Keratinocyte (primary cell): Measurements from ENCODE around the gene AKAP6. TPM values are rescaled to one million over a fixed set of nuclear protein-coding genes. Genes with fewer than 3 reads are reported as not detected.

Experiments
- DNase-seq: peaks from one replicate; pipeline ENCODE4 v3.0.0-alpha.2; 2011; ENCODE audit warnings: low read depth, missing footprints, low spot score
- FAIRE-seq: peaks from 2 replicates; lab custom pipeline; 2011; peaks lifted over from hg19 to GRCh38; lab: Jason Lieb, UNC
- H2AFZ ChIP-seq: 2 replicates; pipeline ENCODE4 v1.6.0; 2012; ENCODE audit warnings: low read length, control low read depth, inconsistent platforms; ENCODE audit not compliant: control insufficient read depth
- H3K27ac ChIP-seq: 2 replicates; pipeline ENCODE4 v1.5.1; 2011; ENCODE audit warnings: low read length; ENCODE audit not compliant: control insufficient read depth, insufficient read depth
- H3K27me3 ChIP-seq: 3 replicates; pipeline ENCODE4 v1.6.0; 2011; ENCODE audit warnings: low read length; ENCODE audit not compliant: control insufficient read depth, insufficient read depth; ENCODE audit errors: extremely low read depth
- H3K36me3 ChIP-seq, 2 experiments: 2 replicates in 1 of 2; 3 replicates in 1 of 2; pipeline ENCODE4 v1.5.1; 2011; ENCODE audit warnings: low read length in 2 of 2, mild to moderate bottlenecking in 1 of 2; ENCODE audit not compliant: control insufficient read depth in 2 of 2, insufficient read depth in 2 of 2; ENCODE audit errors: extremely low read depth in 1 of 2
- H3K4me1 ChIP-seq: 3 replicates; pipeline ENCODE4 v1.5.1; 2011; ENCODE audit warnings: low read length; ENCODE audit not compliant: control insufficient read depth, insufficient read depth; ENCODE audit errors: extremely low read depth
- H3K4me2 ChIP-seq: 3 replicates; pipeline ENCODE4 v1.6.0; 2011; ENCODE audit warnings: low read depth, low read length; ENCODE audit not compliant: control insufficient read depth, insufficient read depth; ENCODE audit errors: extremely low read depth
- H3K4me3 ChIP-seq, 3 experiments: fragments of 200-600 bp in 1 of 3; sonication (generic) in 1 of 3; 2 replicates in 2 of 3; 3 replicates in 1 of 3; pipeline ENCODE4 v1.5.1; 2011 to 2016; ENCODE audit warnings: low read length in 3 of 3, mild to moderate bottlenecking in 3 of 3, control low read depth in 2 of 3, inconsistent platforms in 1 of 3, low read depth in 1 of 3, mixed read lengths in 1 of 3, mixed run types in 1 of 3, moderate library complexity in 1 of 3; ENCODE audit not compliant: control insufficient read depth in 2 of 3, insufficient read depth in 2 of 3; ENCODE audit errors: extremely low read depth in 1 of 3
- H3K79me2 ChIP-seq: 2 replicates; pipeline ENCODE4 v1.6.0; 2012; ENCODE audit warnings: low read length; ENCODE audit not compliant: control insufficient read depth, insufficient read depth
- H3K9ac ChIP-seq: 3 replicates; pipeline ENCODE4 v1.6.0; 2011; ENCODE audit warnings: low read length; ENCODE audit not compliant: control insufficient read depth, insufficient read depth; ENCODE audit errors: extremely low read depth
- H3K9me1 ChIP-seq: 3 replicates; pipeline ENCODE4 v1.6.0; 2011; ENCODE audit warnings: low read length; ENCODE audit not compliant: control insufficient read depth, insufficient read depth; ENCODE audit errors: extremely low read depth
- H3K9me3 ChIP-seq: 2 replicates; pipeline ENCODE4 v1.5.1; 2012; ENCODE audit warnings: low read depth, low read length; ENCODE audit not compliant: control insufficient read depth
- H4K20me1 ChIP-seq: 3 replicates; pipeline ENCODE4 v1.6.0; 2011; ENCODE audit warnings: low read length; ENCODE audit not compliant: control insufficient read depth, insufficient read depth; ENCODE audit errors: extremely low read depth
- EZH2 ChIP-seq: IDR thresholded peaks from one replicate; pipeline ENCODE4 v1.6.1; 2012; ENCODE audit warnings: inconsistent platforms, mild to moderate bottlenecking, low read length, moderate library complexity
- dilution Hi-C: fragments of 300-500 bp; cut with MboI; formaldehyde crosslinking; loops from one replicate; pipeline ENCODE4 v1.7.0; 2020; ENCODE audit warnings: low sequenced_read_pairs; ENCODE audit not compliant: extremely low pct_ligation_motif_present
- polyA plus RNA-seq, 5 experiments: library from polyadenylated mRNA; depleted of rRNA in 3 of 5; stranded (reverse) in 3 of 5; stranded (forward) in 1 of 5; unstranded in 1 of 5; fragments of >200 nt; gene quantifications; 1 replicate in 1 of 5; 2 replicates in 3 of 5; 3 replicates in 1 of 5; pipeline versions ENCODE4 v1.2.1 to v1.2.3, GENCODE V29; 2011 to 2012; ENCODE audit warnings: missing spikeins in 2 of 5, low read depth in 1 of 5, low replicate concordance in 1 of 5
- TF ChIP-seq, protein P1 (sequence below), 3 experiments: IDR thresholded peaks in 1 of 3; conservative IDR thresholded peaks in 1 of 3; optimal IDR thresholded peaks in 1 of 3; 2 replicates in 2 of 3; 3 replicates in 1 of 3; pipeline versions ENCODE3 to v1.5.1; 2011; ENCODE audit warnings: low read length in 3 of 3, mild to moderate bottlenecking in 3 of 3, moderate library complexity in 2 of 3, control low read depth in 1 of 3, inconsistent platforms in 1 of 3; ENCODE audit not compliant: insufficient read depth in 2 of 3; ENCODE audit errors: extremely low read depth in 1 of 3

Gene AKAP6
- polyA plus RNA-seq, 1 donor (not counting 4 experiments of a cell fraction or from before 2014, with no cell fraction given) = 2.0 TPM

- Histone ChIP-seq H3K36me3 (no peaks in the 10 kb centered on the region), H3K27ac (no peak overlapping the region)
- dilution Hi-C loops = no loop called here
Measured at GRCh38 chr14:32633930-32634329, 304.8 kb downstream of the AKAP6 start.

DNA sequence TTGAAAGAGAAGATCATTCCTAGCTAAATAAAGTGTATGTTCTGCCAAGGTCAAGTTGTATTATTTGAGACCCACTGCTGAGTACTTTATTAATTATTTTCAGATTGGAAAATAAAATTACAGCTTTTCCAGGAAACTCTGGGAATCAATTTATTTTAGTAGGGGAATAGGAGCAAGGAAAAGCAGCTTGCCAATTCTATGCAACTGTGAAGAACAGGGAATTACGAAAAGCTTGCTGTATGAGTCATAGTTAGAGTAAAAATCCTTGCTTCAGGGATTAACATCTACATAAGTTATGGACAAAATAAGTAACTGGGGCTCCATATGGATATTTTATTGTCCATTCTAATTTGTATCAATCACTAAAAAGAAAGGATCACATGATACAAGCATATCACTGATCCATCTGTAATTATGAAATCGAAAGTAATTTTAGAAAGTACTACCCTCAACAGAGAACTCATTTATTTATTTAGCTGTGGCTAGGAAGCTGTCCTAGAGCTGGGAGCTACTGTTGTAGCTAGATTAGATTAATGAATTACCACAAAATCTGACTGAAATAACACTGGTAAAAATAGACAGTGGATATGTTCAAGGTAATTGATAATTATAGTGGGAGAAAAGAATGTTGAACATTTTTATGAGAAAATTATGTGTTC, 306.1 kb downstream of the AKAP6 start:
- no peaks in the 10 kb centered on the region for H4K20me1 ChIP-seq
- DNase-seq = no peak
- no peak overlapping the region for H3K9ac ChIP-seq
- FAIRE-seq = no peak
- no peak for TF ChIP-seq EZH2
- TF ChIP-seq, protein P1, sequence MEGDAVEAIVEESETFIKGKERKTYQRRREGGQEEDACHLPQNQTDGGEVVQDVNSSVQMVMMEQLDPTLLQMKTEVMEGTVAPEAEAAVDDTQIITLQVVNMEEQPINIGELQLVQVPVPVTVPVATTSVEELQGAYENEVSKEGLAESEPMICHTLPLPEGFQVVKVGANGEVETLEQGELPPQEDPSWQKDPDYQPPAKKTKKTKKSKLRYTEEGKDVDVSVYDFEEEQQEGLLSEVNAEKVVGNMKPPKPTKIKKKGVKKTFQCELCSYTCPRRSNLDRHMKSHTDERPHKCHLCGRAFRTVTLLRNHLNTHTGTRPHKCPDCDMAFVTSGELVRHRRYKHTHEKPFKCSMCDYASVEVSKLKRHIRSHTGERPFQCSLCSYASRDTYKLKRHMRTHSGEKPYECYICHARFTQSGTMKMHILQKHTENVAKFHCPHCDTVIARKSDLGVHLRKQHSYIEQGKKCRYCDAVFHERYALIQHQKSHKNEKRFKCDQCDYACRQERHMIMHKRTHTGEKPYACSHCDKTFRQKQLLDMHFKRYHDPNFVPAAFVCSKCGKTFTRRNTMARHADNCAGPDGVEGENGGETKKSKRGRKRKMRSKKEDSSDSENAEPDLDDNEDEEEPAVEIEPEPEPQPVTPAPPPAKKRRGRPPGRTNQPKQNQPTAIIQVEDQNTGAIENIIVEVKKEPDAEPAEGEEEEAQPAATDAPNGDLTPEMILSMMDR (optimal IDR thresholded peaks at IDR 0.05 in 1 of 3, IDR thresholded peaks at IDR 0.05 in 1 of 3, conservative IDR thresholded peaks at IDR 0.05 in 1 of 3; ENCODE audit: extremely low read depth in 1 of 3, insufficient read depth in 2 of 3, low read length in 3 of 3) = no peak
- no peaks in the 10 kb centered on the region for H3K27me3 ChIP-seq
- H3K9me3 ChIP-seq = no peaks in the 10 kb centered on the region
- no peaks in the 10 kb centered on the region for H3K36me3 ChIP-seq
- H3K79me2 ChIP-seq = no peaks in the 10 kb centered on the region
- H3K4me1 ChIP-seq = no peaks in the 10 kb centered on the region
- dilution Hi-C loops = no loop called here
- peak overlapping the region; percentile 25 for H3K4me2 ChIP-seq
- no peaks in the 10 kb centered on the region for H3K9me1 ChIP-seq
- no peak overlapping the region for H2AFZ ChIP-seq
- no peak overlapping the region for H3K4me3 ChIP-seq
- H3K27ac ChIP-seq = no peak overlapping the region

More at GRCh38 chr14:32633930-32634329, 304.8 kb downstream of the AKAP6 start:
- Histone ChIP-seq H3K9me1 (no peaks in the 10 kb centered on the region), H3K4me3 (no peak overlapping the region), H3K27me3 (no peaks in the 10 kb centered on the region), H3K4me2 (no peak overlapping the region), H3K4me1 (no peaks in the 10 kb centered on the region), H2AFZ (no peak overlapping the region), H3K9me3 (no peaks in the 10 kb centered on the region), H3K9ac (no peak overlapping the region), H4K20me1 (no peaks in the 10 kb centered on the region), H3K79me2 (no peaks in the 10 kb centered on the region)
- FAIRE-seq (no peak), DNase-seq (no peak)
- TF ChIP-seq EZH2 = no peak
- TF ChIP-seq, protein P1 (optimal IDR thresholded peaks at IDR 0.05 in 1 of 3, IDR thresholded peaks at IDR 0.05 in 1 of 3, conservative IDR thresholded peaks at IDR 0.05 in 1 of 3; ENCODE audit: extremely low read depth in 1 of 3, insufficient read depth in 2 of 3, low read length in 3 of 3) = no peak
